Activated CD8-positive, alpha-beta memory T cell treated with anti-CD3 and anti-CD28 coated beads, Interleukin-2, amount 50 U/mL, for 1 hour (primary cell): Measurements from ENCODE around the gene CCDC137.
A peak's percentile ranks its signal among the peaks of the same experiment; 100 is the strongest.

Source experiments
- DNase-seq: peaks from one replicate; pipeline ENCODE4 v3.0.0-alpha.2; 2020; ENCODE audit errors: extremely low read depth

The CCDC137 gene

DNA sequence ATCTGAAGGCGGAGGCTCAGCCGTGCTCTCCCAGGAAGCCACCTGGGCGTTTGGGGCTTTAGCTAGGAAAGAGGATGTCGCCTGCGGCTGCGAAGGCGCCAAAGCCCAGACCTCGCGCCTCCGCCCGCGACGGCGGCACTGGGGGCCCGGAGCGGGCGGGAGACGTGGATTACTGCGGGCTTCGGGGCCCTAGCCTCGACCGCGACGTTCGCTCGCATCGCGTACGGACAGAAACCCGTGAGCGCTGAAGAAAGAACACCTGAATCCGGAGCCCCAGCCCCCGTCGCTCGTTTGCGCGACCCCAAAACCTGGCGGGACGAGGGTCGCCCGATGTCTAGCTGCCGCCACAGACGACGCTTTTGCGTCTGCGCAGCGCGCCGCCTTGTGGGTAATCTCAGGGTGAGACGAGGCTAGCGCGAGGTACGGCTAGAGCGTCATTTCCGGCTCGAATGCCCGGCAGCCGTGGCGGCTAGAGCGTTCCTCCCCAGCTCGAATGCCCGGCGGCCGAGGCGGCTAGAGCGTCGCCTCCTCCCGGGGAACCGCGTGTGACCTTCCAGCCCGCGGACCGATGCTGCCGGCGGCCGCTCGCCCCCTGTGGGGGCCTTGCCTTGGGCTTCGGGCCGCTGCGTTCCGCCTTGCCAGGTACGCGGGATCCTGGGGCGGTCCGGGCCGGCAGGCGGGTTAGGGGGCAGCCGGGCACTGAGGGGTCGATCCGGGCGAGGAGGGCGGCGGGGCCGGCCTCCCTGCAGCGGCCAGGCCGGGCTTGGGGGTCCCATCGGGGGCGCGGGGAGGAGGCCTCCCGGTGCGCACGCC lies 36.6 kb downstream of the CCDC137 start, which contains the start of gene MRPL12:
Gene MRPL12, plus strand, starts transcription at position 434 of the 813 bp plus-strand sequence. Its CDS starts 135 bp downstream, at position 569.
- peak; percentile 69 for DNase-seq

DNA sequence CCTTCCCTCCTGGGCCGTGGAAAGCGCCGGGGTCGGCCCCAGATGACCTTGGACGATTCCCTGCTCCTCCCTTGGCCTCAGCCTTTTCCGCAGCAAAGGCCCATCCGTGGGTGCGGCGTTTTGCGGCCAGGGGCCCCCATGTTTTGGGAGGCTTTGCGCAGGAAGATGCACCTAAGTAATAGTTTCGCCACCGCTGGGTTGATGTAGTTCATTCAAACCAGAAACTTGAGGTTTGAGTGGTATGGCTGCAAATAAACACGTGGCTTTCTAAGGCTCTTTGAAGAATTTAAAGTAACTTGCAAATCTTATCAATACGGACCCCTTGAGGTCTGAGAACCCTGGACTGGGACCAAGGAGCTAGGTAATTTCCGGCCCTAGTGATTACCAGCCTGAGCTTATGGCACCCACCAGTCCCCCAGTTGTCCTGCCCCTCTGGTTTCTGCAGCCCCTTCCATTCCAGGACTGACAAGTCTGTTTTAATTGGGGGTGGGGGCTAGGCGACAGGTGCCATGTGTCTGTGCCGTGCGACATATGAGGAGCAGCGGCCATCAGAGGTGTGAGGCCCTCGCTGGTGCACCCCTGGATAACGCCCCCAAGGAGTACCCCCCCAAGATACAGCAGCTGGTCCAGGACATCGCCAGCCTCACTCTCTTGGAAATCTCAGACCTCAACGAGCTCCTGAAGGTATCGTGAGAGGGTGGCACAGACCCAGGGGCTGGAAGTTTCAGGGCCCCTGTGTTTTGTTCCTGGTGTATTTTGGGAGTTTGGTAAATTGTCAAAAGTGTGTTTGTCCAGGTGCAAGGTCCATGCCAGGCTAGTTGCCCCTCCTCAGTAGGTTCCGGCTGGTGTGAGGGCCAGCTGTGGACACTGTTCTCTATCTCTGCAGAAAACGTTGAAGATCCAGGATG lies 37.5 kb downstream of the CCDC137 start:
- DNase-seq = no peak

DNA sequence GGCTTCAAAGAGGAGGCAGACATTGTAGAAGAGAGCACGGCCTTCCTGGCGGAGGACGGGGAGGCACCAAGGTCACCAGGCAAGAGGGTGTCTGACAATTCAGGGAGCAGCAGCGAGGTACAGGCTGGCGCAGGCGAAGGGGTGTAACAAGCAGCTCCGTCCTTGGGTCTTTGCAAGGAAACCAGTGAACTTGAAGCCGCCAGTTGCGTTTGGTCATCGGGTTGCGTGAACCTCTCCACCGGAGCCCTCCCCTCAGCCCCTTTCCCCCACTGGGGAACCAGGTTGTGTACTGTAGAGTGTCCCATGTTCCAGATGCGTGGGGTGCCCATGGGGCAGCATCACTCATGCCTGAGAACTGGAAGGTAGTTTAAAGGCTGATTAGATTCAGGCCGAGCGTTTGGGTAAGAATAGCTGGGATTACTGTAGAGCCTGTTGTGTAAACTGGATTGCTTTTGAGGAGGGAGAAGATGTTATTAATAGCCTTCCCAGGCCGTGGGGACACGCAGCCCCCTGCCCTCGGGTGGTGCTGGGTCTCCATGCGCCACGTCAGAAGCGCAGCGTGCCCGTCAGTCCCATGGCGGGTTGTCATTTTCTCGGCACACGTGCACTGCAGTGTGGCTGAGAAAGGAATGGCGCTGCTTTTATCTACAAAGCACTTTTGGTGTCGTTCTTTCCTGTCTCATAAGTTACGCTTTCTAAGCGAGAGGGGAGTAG lies 39.1 kb downstream of the CCDC137 start:
- DNase-seq = no peak

DNA sequence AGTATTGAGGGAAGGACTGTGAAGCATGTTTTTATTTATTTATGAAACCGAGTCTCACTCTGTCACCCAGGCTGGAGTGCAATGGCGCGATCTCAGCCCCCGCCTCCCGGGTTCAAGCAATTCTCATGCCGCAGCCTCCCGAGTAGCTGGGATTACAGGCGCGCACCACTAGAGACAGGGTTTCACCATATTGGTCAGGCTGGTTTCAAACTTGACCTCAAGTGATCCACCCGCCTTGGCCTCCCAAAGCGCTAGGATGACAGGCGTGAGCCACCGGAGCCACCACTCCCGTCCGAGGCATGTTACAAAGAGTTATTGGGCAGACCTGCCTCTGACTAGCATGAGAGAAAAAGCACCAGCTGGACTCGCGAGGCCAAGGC lies 39.7 kb downstream of the CCDC137 start:
- no peak for DNase-seq

DNA sequence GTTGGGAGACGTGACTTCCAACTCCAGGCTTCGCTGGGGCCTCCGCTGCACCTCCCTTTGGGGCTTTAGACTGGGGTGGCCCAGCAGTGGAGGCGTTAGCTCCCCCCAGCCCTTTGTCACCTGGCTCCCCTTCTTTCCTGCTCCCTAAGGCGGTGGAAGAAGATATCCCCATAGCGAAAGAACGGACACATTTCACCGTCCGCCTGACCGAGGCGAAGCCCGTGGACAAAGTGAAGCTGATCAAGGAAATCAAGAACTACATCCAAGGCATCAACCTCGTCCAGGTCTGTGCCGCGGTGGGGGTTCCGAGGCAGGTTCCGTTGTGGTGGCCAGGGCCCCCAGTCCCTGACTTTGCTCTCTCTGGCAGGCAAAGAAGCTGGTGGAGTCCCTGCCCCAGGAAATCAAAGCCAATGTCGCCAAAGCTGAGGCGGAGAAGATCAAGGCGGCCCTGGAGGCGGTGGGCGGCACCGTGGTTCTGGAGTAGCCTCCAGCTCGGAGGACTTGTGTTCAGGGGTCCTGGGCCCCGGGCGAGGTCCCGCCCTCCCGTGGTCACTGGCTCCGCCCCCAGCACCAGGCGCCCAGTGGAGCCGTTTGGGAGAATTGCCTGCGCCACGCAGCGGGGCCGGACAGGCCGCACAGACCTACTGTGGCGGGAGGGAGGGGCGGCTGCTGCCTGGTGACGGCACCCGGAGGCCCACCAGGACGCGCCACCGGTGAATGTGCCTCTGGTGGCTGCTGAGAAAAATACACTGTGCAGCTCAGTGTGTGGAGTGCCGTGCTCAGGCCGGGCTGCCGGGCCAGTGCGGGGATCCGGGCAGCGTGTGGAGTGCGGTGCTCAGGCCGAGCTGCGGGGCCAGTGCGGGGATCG lies 40.5 kb downstream of the CCDC137 start:
- DNase-seq = no peak

DNA sequence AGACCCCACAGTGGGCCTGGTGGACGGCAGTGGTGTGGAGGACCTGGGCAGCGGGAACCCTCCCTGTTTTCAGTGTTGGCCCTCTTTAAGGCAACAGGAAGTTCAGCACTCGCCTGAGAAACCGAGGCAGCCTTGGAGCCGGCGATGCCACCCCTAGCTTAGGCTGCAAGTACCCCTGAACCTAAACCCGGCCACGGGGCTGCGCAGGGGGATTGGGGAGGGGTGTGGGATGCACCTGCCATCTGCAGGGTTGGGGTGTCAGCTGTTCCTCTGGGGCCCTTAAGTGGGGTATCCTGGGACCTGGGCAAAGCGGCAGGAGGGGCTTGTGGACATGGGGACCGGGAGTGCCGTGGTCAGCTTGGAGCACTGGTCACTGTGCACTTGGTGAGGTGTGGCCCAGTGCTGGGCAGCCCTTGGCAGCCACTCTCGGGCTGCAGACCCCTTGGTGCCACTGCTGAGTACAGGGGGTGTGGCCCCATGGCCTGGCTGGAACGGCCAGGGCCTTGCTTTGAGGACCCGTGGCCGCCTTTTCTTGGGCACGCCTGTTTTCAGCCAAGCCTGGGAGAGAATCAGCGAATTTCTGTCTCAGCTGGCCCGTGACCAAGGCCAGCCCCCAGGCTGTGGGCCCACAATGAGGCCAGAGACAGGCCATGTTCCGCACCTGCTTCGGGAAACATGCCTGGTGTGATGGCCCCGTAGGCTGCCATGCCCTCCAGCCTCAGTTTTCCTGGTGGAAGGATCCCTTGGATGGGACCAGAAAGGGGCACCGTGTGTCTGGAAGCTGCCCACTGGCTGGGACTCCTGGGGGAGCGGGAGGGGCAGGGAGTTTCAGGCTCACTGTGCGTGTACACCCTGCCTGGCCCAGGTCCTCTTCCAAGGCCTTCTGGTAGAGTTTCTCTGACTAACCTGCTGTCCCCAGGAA lies 41.4 kb downstream of the CCDC137 start:
- DNase-seq = no peak

DNA sequence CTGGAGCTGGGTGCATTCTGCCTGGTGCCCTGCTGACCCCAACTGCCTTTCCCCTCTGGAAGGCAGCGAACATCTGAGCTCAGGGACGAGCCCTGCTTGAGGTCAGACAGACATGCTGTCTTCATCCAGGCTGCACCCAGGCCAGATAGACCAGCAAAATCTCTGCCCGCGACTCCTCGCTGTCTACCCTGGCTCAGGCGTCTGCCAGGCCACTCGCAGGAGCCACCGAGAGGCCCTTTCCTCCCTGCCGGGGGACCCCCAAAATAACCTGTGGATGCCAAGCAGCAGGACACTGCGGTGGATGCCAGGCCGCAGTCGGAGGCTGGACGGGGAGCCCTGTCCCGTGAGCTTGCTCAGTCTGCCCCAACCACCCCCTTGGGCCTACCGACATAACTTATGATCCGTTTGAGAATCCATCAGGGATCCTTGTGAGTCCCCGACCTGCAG lies 42.2 kb downstream of the CCDC137 start:
- no peak for DNase-seq

DNA sequence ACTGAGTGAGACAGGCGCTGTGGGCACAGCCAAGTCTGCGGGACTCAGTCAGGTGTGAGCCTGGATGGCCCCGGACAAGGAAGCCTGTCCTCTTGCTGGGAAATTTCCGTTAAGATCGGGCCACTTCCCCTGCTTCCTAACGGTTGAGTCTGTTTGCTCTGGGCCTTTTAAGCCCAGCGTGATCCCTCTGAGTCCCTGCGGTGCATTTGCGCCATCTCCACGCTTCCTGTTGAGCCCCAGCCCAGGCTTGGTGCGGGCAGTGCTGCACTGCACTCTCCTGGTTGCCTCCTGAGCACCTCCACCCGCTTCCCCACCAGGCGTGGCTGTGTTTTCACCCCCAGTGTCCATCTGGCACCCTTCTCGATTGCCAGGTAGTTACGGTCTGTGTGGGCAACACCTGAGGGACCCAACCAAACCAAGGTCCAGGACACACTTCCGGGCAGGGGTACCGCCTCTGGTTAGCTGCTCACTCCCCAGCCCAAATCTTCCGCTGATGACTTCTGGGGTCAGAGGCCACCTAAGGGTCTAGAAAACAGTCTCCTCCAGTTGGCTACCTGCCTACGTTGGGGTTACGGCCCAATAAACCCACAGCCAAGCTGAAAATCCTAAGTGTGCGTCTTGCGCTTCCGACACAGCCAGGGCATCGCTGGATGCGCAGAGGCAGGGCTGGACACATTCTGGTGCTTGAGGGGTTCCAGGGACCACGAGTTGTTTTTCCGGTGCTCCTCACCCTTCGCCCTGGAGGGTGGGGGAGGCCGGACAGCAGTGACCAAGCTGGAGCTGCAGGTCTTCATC lies 44.2 kb downstream of the CCDC137 start:
- DNase-seq = no peak

DNA sequence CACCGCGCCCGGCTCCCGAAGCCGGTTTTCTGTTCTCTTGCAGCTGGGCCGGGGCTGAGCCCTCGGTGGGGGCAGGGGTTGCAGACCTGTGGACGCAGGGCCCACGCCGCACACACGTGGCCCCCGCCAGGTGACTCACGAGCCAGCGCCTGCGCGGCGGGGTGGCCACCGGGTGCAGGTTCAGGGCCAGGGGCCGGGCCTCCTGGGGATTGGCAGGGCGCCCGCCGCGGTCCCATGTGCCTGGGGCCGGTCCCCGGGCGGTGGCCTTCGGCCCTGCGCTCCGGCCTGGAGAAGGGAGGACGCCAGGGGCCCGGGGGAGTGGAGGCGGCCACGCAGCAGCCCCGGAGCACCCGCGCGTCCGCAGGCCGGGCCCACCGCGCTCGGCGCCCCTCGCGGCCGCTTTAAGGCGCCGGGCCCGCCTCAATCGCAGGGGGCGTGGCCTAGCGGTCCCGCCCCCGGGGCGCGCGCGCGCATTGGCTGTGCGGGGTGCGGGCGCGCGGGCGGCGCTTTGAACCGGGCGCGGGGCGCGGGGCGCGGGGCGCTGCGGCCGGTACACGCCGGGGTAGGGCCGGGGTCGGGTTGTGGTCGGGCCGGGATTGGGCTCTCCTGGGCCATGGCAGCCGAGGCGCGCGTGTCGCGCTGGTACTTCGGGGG lies 45.4 kb downstream of the CCDC137 start, which contains the start of gene SLC25A10:
Gene SLC25A10, plus strand, starts transcription at position 471 of the 654 bp plus-strand sequence. Its CDS starts 143 bp downstream, at position 614.
- DNase-seq = no peak

DNA sequence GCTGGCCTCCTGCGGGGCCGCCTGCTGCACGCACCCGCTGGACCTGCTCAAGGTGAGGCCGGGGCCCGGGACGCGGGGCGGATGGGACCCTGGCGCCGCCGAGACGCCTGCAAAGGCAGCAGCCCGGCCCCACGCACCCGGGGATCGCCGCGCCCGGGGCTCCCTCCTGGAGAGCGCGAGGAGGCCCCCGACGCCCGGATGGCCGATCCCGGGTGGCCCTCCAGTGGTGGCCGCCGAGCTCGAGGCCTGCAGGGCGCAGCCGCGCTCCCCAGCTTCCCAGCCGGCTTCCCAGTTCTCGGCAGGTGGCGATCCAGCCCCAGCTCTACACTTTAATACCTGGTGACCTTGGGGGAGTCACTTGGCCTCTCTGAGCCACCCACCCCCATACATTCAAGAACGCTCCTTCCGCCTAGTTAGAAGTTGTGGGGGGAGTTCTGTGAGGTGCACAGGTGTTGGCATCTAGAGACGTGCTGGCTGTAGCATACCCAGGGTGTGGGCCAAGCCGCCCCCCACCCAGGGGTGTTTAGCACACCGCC lies 46.0 kb downstream of the CCDC137 start:
- DNase-seq = no peak

DNA sequence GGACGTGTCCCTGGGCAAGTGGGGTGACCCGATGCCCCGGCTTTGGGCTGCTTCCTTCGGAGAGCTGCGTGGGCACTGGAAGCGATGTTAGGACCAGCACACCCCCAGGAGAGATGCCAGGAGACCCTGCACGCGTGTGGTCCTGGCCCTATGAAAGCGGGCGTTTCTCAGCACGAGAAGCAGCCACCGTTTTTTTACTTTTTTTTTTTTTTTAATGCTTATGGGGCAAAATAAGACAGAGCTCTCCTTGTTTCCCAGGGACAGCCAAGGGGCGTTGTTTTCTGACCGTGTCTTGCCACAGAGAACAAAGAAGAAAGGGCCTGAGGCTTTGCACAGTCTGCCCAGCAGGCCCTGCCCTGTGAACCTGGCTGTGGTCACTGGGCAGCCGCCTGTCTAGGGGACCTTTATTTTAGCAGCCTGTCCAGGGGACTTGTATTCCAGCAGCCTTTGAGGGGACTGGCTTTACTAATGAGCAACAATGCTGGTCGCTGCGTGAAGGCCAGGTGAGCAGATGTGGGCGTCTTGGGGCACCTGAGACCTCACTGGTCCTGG lies 46.5 kb downstream of the CCDC137 start:
- no peak for DNase-seq

DNA sequence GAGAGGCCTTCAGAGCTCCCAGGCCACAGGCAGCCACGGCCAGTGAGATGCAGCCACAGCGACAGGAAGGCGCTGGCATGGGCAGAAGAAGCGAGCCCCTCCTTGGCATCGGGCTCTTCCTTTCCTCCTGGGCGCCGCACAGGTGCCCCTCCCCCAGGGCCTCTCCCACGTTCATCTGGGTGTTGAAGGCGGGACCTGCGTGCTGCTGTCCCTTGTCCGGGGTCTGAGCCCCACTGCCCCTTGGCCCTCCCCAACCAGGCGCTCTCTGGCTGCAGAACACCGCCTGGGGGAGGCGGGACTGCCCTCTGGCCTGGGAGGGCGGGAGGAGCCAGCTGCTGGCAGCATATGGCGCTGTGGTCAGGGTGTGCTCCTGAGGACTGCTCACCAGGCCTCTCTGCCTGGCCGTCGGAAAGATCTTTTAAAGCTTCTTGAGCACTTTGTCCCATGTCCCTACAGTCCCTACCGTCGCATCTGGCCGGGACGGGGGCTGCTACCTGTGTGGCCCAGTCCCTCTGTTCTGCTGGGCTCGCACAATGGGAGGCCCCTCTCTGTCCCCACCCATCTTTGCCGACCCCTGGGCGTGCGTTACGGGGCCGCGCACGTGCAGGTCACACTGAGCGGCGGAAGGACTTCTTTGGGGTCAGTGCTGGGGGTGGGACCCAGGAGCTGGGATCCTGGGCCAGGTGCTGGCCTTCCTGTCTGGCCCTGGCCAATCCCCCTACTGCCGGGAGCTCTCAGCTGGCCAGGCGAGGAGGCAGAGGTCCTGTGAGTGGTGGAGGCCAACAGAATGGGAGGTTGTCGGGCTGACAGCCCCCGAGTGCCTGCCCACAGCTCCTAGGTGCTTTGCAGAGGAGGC lies 47.2 kb downstream of the CCDC137 start:
- DNase-seq = no peak

DNA sequence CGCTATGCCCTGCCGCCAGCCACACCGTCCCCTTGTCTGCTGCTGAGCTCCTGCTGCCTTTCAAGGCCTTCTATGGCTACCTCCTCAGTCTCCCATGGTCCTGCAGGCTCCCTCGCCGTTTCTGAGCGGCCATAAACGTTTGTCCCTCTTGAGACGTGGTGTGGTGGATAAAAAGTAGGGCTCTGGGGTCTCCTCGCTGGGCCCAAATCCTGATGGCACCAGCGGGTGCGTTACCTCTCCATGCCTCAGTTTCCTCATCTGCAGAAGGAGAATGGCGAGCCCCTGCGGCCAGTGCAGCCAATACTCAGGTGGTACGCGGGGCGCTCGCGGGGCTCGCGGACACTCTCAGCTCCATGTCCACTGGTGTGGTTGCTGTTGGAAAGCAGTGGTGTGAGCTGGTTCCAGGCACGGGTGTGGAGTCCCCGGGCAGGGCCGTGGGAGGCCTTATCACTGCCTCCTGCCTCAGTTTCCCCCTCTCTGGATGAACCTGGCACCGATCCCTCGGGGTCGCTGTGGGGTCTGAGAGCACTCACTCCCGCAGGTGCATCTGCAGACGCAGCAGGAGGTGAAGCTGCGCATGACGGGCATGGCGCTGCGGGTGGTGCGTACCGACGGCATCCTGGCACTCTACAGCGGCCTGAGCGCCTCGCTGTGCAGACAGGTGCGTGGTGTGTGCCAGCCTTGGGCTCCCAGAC lies 48.0 kb downstream of the CCDC137 start:
- DNase-seq = no peak

DNA sequence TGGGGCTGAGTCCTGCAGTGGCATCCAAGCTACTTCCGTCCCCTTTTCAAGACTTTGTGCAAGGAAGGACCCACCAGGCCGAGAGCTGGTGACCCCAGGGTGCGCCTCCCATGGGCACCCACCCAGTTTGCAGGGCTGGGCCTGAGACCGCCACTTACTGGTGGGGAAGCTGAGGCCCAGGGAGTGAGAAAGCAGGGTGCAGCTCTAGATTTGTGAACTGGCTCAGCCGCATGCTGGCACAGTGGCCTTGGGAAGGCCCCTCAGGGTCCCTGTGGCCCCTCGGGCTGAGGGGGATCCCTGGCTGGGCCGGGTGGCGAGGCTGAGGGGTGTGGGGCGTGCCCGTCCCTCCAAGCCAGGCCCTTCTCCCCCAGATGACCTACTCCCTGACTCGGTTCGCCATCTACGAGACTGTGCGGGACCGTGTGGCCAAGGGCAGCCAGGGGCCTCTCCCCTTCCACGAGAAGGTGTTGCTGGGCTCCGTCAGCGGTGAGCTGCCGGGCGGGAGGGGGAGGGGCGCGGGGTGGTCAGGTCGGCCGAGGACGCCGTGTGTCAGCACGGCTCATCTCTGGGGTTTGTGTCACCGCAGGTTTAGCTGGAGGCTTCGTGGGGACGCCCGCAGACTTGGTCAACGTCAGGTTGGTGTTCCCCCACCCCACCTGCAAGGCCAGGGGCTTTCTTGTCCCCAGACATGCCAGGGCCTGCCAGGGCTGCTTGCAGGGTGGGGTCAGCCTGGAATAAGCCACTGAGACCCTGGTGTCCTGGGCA lies 48.8 kb downstream of the CCDC137 start:
- no peak for DNase-seq

DNA sequence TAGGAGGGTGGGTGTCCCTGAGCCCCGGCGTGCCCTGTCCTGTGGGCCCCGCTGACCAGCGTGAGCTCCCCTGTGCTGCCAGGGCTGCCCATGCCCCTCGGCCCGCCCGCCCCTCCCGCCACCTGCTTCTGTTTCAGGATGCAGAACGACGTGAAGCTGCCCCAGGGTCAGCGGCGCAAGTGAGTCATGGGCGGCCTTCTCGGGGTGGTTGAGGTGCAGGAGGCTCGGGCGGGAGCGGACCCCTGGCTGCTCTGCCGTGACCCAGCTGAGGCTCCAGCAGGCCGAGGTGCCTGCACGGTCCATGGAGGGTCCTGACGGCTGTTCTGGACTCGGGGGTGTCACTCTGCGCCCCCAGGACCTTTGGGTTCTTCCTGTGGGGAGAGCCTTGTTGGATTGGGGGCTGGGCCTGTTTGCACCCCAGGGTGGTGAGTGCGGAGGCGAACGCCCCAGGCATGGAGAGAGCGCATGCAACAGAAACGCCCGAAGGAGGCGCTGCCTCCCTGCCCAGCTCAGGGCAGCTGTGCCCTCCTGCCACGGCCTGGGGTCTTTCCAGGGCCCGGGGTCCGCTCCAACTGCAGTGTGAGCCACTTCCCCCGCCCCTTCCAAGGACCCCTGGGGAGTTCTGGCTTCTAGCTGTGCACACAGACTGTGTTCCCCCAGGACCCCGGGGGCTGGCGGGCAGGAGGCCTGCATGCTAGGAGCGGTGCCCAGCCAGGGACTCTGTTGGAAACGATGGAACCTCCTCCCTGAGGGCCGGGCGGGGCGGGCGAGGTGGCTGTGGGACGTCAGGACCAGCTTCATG lies 49.5 kb downstream of the CCDC137 start:
- DNase-seq = no peak
